ENCODE results near the gene LRRC72. TPM values are rescaled to one million over a fixed set of nuclear protein-coding genes. Genes with fewer than 3 reads are reported as not detected.

Gene LRRC72
- total and polyA plus RNA-seq, 9 of the 15 experiments (the other 6 are each of a cell fraction or from before 2014, with no cell fraction given) = 0.10 TPM; not detected in 8

- Histone ChIP-seq H3K9me3 (replicated peaks; ENCODE audit: control insufficient read depth, insufficient read depth, low read depth, low read length) (no peaks in the 10 kb centered on the region), H4K20me1 (replicated peaks; ENCODE audit: control insufficient read depth, insufficient read depth, low read length) (no peaks in the 10 kb centered on the region), H2AFZ (ENCODE audit: low read depth, low read length) (peak overlapping the region; percentile 75), H3K27ac (ENCODE audit: extremely low read depth, low read depth, low read length) (no peak overlapping the region), H3K4me3 (no peak overlapping the region), H3K36me3 (ENCODE audit: control insufficient read depth, insufficient read depth, low read length) (no peaks in the 10 kb centered on the region), H3K4me1 (replicated peaks in 1 of 2; ENCODE audit: control insufficient read depth in 2 of 2, insufficient read depth in 2 of 2, low read length in 2 of 2) (peaks cover 0 to 2% of the 10 kb centered on the region in 2 experiments; a peak in 2 of 5 replicates), H3K27me3 (ENCODE audit: control insufficient read depth in 2 of 2, insufficient read depth in 2 of 2, low read length in 2 of 2) (no peaks in the 10 kb centered on the region), H3K79me2 (ENCODE audit: control insufficient read depth, insufficient read depth, low read length) (no peaks in the 10 kb centered on the region), H3K9me1 (ENCODE audit: control insufficient read depth, insufficient read depth, low read length) (no peaks in the 10 kb centered on the region), H3K4me2 (ENCODE audit: insufficient read depth, low read length) (no peak overlapping the region), H3K9ac (ENCODE audit: insufficient read depth in 1 of 2, low read depth in 2 of 2, low read length in 2 of 2) (no peak overlapping the region)
- FAIRE-seq (peak; percentile 74), DNase-seq (ENCODE audit: extremely low read depth in 1 of 4, low spot score in 3 of 4) (no peak), ATAC-seq (peak; percentile 32)
- no peak for TF ChIP-seq PPARD (CRISPR knock-in tag; IDR thresholded peaks at IDR 0.05)
- TF ChIP-seq, protein P1, sequence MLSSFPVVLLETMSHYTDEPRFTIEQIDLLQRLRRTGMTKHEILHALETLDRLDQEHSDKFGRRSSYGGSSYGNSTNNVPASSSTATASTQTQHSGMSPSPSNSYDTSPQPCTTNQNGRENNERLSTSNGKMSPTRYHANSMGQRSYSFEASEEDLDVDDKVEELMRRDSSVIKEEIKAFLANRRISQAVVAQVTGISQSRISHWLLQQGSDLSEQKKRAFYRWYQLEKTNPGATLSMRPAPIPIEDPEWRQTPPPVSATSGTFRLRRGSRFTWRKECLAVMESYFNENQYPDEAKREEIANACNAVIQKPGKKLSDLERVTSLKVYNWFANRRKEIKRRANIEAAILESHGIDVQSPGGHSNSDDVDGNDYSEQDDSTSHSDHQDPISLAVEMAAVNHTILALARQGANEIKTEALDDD (IDR thresholded peaks at IDR 0.05) = peak; percentile 51; the same call in 1 of the 2 replicates
- ChIA-PET POLR2A (interaction anchor here (0.6 kb wide), 1 partner anchor 73 kb away, joined by 3 read pairs; no protein-coding TSS in a partner anchor), CTCF (ENCODE audit: low intra/inter-chr PET ratio) (no interaction called here)
- intact Hi-C loops (cut with micrococcal nuclease) = no loop called here
- WGBS (ENCODE audit: insufficient coverage, low coverage, missing lambda C conversion rate) = 57% methylated on average over 2 of the region's 2 CpGs
- no TSS peak for BruUV-seq (replicated peaks)
- in situ Hi-C loops (cut with MboI) = loop anchor here (25.0 kb wide), 1 partner anchor 469 kb away; no protein-coding TSS in a partner anchor
These were observed 29.7 kb downstream of the LRRC72 start for GRCh38 chr7:16556359-16556758.

DNA sequence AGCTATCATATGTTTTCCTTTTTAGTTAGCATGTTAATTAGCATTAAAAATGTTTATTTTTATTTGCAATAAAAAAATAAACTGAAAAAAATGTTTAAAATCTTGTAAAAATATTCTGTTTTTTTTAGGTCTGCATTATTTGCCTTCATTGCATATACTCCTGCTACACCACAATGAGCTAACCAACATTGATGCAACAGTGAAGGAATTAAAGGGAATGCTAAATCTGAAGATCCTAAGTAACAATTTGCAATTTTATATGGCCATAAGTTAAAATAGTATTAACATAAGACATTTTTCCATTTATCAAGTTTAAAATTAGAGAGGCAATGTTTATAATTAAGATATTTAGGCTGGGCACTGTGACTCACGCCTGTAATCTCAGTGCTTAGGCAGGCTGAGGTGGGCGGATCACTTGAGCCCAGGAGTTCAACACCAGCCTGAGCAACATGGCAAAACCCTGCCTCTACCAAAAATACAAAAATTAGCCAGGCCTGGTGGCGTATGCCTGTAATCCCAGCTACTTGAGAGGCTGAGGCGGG, 32.2 kb downstream of the LRRC72 start:
- no peak overlapping the region for H3K4me3 ChIP-seq
- no peaks in the 10 kb centered on the region for H3K79me2 ChIP-seq (ENCODE audit: control insufficient read depth, insufficient read depth, low read length)
- ATAC-seq (no peak), FAIRE-seq (no peak), DNase-seq (ENCODE audit: extremely low read depth in 1 of 4, low spot score in 3 of 4) (no peak)
- no peaks in the 10 kb centered on the region for H4K20me1 ChIP-seq (replicated peaks; ENCODE audit: control insufficient read depth, insufficient read depth, low read length)
- TF ChIP-seq HNRNPLL (IDR thresholded peaks at IDR 0.05; ENCODE audit: low read depth, low read length, poor library complexity, severe bottlenecking) = no peak
- peak; percentile 75 for TF ChIP-seq ZBTB33 (CRISPR knock-in tag; IDR thresholded peaks at IDR 0.05)
- no peak for TF ChIP-seq CEBPZ (IDR thresholded peaks at IDR 0.05; ENCODE audit: borderline replicate concordance, low read depth, low read length)
- H3K4me1 ChIP-seq (replicated peaks in 1 of 2; ENCODE audit: control insufficient read depth in 2 of 2, insufficient read depth in 2 of 2, low read length in 2 of 2) = peaks cover 0 to 2% of the 10 kb centered on the region in 2 experiments; a peak in 2 of 5 replicates
- ChIA-PET POLR2A (interaction anchor here (0.8 kb wide), 1 partner anchor 8 kb away, joined by 3 read pairs; no protein-coding TSS in a partner anchor), CTCF (ENCODE audit: low intra/inter-chr PET ratio) (no interaction called here)
- 92% methylated on average over 4 of the region's 4 CpGs for WGBS (ENCODE audit: insufficient coverage, low coverage, missing lambda C conversion rate)
- no peaks in the 10 kb centered on the region for H3K9me1 ChIP-seq (ENCODE audit: control insufficient read depth, insufficient read depth, low read length)
- no TSS peak for BruUV-seq (replicated peaks)
- H2AFZ ChIP-seq (ENCODE audit: low read depth, low read length) = no peak overlapping the region
- in situ Hi-C loops (cut with MboI) = loop anchor here (25.0 kb wide), 1 partner anchor 472 kb away; no protein-coding TSS in a partner anchor
- H3K4me2 ChIP-seq (ENCODE audit: insufficient read depth, low read length) = no peak overlapping the region
- intact Hi-C loops (cut with micrococcal nuclease) = no loop called here
- no peaks in the 10 kb centered on the region for H3K9me3 ChIP-seq (replicated peaks; ENCODE audit: control insufficient read depth, insufficient read depth, low read depth, low read length)
- H3K27ac ChIP-seq (ENCODE audit: extremely low read depth, low read depth, low read length) = no peak overlapping the region
- no peak overlapping the region for H3K9ac ChIP-seq (ENCODE audit: insufficient read depth in 1 of 2, low read depth in 2 of 2, low read length in 2 of 2)
- H3K27me3 ChIP-seq (ENCODE audit: control insufficient read depth in 2 of 2, insufficient read depth in 2 of 2, low read length in 2 of 2) = no peaks in the 10 kb centered on the region
- no peaks in the 10 kb centered on the region for H3K36me3 ChIP-seq (ENCODE audit: control insufficient read depth, insufficient read depth, low read length)
